Right ventricle myocardium superior (tissue), 1 donor: Measurements from ENCODE around the gene DDX19B. TPM values are rescaled to one million over a fixed set of nuclear protein-coding genes. Genes with fewer than 3 reads are reported as not detected.
"Not testable (repeated sequence)": the region's sequence is repeated elsewhere in the genome, so short reads cannot be mapped to it uniquely, and the experiment has no call there.

Experiments used
- ATAC-seq: fragments of 200-7000 bp; cut with Tn5 transposase; one replicate; pipeline ENCODE4 v1.9.1; 2020; ENCODE audit warnings: mild to moderate bottlenecking; ENCODE audit not compliant: poor library complexity
- DNase-seq: peaks from one replicate; pipeline ENCODE4 v3.0.0-alpha.2; 2020
- intact Hi-C: fragments of 100-400 bp; cut with DNase I; formaldehyde crosslinking; loops from one replicate; pipeline ENCODE4 v1.11.2; 2022
- long read RNA-seq: library from polyadenylated mRNA; unstranded; transcript quantifications from one replicate; pipeline ENCODE4 v2.0.0, GENCODE V29; 2021
- total RNA-seq: library from RNA; stranded (reverse); fragmentation: NEBNext Ultra II Directional; extraction: Animal tissue kit (Norgen Biotek cat#: 25700); gene quantifications from one replicate; pipeline ENCODE4 v1.2.1, GENCODE V29; 2021
- donor health status: DM: no; HTN: yes; CAD: no; lungs with severe emphysema.

DDX19B gene
- 13.9 TPM for total RNA-seq
- long read RNA-seq, transcript DDX19B-201 (12 exons, 3,386 nt) = major isoform, 26 of 38 reads
- long read RNA-seq, partial matches to known transcripts = 1 of 38 reads
- long read RNA-seq, other reads (novel, unspliced or antisense) = 5 of 38 reads

DNA sequence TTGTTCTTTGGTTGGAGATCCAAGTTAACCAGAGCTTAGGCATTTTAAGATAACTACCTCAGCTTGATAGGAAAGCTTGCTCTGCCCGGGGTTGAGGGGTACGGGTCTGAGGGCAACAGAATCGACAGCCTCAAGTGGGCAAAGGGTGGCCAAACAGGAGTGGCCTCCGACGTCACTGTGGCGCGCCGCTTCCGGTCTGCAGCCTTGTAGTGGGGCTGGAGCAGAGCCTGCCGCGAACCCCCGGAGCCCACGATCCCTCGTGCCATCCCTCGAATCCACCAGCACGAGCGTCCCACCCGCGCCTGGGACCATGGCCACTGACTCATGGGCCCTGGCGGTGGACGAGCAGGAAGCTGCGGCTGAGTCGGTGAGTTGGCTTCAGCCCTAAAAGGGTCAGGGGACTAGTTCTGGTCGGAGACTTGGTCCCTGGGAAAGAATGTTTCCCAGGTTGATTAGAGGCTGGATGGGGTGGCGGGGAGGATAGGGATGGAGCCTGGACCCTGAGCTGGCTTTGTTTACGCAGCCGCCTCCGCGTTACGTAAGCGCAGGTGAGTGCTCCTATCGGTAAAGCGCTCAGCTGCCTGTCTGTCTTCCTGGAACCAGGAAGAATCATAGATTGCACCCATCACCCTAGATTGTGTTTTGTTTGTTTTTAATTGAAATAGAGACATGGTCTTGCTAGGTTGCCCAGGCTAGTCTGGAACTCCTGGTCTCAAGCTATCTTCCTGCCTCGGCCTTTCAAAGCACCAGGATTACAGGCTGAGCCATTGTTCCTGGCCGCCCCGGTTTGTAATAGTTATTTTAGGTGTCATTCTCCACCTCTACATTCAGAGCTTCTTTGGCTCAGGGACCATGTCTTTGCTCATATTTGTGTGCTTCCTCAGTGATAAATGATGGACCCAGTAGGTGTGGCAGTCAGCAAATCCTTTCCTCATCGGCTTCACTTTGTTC lies at the start of gene DDX19B:
Gene DDX19B (plus strand): TSS at position 199 of the 951 bp plus-strand sequence. CDS start 112 bp downstream, at position 311.
- intact Hi-C loops = loop anchor here (10.0 kb wide), 1 partner anchor 46 kb away; the partner anchor contains the start of gene DDX19A
- peak; percentile 92 for DNase-seq

DNA sequence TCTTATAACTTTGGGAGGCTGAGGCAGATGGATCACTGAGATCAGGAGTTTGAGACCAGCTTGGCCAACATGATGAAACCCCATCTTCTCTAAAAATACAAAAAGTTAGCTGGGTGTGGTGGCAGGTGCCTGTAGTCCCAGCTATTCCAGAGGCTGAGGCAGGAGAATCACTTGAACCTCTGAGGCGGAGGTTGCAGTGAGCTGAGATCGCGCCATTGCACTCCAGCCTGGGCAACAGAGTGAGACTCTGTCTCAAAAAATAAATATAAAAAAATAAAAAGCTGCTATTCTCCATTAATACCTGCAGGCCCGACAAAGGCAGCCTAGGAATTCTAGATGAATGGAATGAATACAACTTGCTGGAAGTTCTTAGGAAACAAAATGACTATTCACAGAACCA lies 49.3 kb upstream of the DDX19B start:
- intact Hi-C loops, ATAC-seq, DNase-seq: not testable (repeated sequence)

More for the DNA sequence above, at the start of gene DDX19B:
- peak; percentile 98 for ATAC-seq

- ATAC-seq (peak; percentile 61), DNase-seq (peak; percentile 60)
- intact Hi-C loops = no loop called here
These were observed 48.0 kb upstream of the DDX19B start for GRCh38 chr16:70250748-70251628.

GRCh38 chr16:70251629-70252354 lies 47.2 kb upstream of the DDX19B start, which contains the start of gene EXOSC6:
Gene EXOSC6, minus strand, starts transcription at chr16:70251940. Its CDS starts 40 bp downstream, at chr16:70251900.
- intact Hi-C loops = no loop called here
- DNase-seq (peak; percentile 95), ATAC-seq (peak; percentile 98)

DNA sequence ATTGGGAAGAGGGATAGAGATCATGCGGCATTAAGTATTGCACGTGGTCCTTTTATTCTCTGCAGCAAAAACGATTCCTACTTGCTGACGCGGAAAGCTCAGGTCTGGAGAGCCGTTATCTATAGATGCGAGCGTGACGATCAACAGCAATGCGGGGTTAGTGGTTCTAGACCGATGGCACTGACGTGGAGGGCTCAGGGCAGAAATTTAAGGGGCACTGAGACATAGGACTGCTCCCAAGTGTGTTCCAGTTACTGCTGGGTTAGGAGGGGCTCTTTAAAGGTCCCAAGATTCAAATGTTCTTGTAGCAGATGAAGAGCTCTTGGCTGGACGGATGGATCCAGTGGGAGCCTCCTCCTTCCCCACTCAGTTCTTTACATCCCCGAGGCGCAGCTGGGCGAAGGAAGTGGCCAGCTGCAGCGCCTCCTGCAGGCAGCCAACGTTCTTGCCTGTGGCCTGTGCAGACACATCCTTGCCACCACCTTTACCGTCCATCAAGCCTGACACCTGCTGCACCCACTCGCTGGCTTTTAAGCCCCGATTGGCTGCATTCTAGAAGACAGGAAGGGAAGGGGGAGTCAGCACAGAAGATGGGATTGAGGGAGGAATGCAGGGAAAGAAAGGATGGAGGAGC lies 46.5 kb upstream of the DDX19B start:
- DNase-seq (no peak), ATAC-seq (no peak)
- intact Hi-C loops = no loop called here

GRCh38 chr16:70253291-70254106 lies 45.5 kb upstream of the DDX19B start:
- no peak for DNase-seq
- intact Hi-C loops = no loop called here

DNA sequence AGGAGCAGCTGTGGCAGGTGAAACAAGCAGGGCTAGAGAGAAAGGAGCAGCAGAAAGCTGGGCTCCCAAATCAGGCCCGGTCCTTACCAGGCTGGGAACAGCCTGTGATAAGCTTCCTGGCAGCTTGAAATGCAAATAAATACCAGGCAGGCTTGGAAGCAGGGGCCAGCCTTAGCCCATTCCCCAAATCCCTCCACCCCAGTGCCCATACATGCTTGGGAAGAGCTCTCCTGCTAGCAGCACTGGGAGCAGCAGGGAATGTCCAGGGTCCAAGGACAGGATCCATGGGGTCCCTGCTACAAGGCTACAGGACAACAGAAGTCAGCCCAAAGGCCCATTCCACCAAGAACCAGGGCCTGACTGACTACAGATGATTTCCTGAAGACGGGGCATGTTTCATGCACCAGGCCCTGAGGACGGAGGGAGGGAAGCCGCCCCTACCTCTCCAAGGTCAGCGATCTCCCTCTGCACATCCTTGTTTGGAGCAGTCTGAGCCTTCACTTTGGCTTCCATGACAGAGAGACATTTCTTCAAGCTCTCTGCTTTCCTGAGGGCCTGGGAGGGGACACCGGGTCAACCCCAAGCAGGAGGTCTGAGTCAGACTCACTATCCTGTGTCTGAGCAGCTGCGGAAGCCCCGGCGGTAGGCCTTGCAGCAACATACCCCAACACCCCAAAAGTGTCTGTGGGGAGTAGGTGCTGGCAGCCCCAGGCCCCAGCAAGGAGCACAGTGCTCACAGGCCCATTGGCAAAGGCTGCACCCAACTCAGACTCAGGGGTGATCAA lies 44.6 kb upstream of the DDX19B start:
- ATAC-seq (no peak), DNase-seq (no peak)
- intact Hi-C loops = no loop called here

More at GRCh38 chr16:70253291-70254106, 45.5 kb upstream of the DDX19B start:
- ATAC-seq = no peak

DNA sequence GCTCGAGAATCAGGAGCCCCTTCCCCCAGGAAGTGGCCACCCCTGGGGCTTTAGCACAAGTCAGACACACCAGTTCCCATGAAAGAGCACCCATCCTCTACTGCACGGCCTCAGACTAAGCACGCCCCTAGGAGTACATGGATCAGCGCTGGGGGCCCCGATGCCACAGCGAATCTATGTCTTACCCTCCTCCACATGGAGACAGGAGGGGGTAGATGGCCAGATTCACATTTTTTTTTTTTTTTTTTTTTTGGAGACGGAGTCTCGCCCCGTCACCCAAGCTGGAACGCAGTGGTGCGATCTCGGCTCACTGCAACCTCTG lies 44.1 kb upstream of the DDX19B start:
- ATAC-seq = no peak
- intact Hi-C loops = no loop called here
- DNase-seq = no peak

DNA sequence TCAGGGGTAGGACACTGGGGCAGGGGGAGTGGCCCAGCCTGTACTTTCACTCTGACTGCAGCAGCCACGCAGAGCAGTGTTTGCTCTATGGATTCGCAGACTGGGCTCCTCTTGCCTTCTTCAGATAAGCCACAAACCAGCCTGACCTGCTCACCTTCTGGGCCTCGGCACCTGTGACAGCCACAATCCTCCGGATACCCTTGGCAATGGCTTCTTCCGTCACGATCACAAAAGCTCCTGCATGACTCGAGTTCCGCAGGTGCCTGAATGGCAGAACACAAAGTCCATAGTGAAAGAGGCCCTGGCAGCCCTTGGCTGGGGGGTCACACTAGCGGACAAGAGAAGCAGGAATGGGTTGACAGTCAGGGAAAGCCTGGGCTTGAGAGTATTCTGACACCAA lies 43.4 kb upstream of the DDX19B start:
- DNase-seq (no peak), ATAC-seq (no peak)
- intact Hi-C loops = no loop called here

GRCh38 chr16:70257391-70257790 lies 41.6 kb upstream of the DDX19B start:
- ATAC-seq (no peak), DNase-seq (no peak)
- intact Hi-C loops = no loop called here

DNA sequence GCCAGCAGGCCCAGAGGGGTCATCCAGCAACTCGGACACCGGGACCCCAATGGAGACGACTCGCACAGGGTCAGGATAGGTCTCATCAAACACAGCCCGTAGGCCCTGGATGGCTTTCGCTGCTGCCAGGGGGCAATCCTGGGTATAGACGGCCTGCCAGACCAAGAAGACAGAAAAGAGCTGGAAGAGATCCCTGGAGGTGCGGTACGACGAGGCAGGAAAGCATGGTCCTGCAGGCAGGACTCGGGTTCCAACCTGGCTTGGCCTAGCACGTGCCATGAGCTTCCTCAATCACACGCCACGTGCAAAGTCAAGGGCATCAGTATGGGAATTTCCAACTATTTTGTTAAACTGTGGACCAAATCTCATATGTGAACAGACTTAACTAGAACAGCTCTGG lies 40.9 kb upstream of the DDX19B start:
- intact Hi-C loops = no loop called here
- DNase-seq (no peak), ATAC-seq (no peak)

DNA sequence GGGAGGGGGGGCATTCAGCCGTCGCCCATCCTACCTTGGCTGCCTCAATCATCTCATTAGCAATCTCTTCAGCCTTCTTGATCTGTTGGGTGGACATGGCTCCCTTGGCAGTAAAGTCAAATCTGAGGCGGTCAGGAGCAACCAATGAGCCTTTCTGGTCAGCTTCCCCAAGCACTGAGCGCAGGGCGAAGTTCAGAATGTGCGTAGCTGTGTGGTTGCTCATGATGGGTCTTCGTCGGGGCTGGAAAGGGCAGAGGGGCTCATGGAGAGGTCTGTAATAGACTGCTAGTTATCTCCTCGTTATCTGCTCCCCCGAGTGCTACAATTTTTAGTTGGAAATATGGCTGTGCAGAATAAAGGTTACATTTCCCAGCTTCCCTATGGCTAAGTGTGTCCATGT lies 40.0 kb upstream of the DDX19B start:
- intact Hi-C loops = no loop called here
- no peak for ATAC-seq
- no peak for DNase-seq

DNA sequence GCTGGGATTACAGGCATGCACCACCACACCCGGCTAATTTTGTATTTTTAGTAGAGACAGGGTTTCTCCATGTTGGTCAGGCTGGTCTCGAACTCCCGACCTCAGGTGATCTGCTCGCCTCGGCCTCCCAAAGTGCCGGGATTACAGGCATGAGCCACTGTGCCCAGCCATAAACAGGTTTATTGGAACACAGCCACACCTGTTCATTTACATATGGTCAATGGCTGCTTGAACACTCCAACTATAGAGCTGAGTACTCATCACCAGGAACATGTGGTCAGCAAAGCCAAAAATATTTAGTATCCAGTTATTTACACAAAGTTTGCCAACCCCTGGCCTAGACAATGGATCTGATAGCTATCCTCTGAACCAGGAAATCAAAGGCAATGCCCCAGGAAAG lies 39.1 kb upstream of the DDX19B start:
- ATAC-seq, intact Hi-C loops, DNase-seq: not testable (repeated sequence)

GRCh38 chr16:70267516-70267915 lies 31.5 kb upstream of the DDX19B start:
- ATAC-seq (no peak), DNase-seq (no peak)
- intact Hi-C loops = no loop called here

DNA sequence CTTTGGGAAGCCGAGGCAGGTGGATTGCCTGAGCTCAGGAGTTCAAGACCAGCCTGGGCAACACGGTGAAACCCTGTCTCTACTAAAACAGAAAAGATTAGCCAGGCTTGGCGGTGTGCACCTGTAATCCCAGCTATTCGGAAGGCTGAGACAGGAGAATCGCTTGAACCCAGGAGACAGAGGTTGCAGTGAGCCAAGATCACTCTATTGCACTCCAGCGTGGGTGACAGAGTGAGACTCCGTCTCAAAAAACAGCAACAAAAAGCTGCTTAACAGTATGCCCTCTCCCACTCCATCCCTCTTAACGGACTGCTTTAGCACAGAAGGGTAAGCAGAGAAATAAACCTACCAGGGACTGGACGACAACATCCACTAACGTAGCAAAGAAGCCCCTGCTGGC lies 31.1 kb upstream of the DDX19B start:
- ATAC-seq, intact Hi-C loops, DNase-seq: not testable (repeated sequence)

- ATAC-seq = no peak
- intact Hi-C loops = no loop called here
- no peak for DNase-seq
These were observed 29.5 kb upstream of the DDX19B start for GRCh38 chr16:70269471-70269870.
